Keratinocyte (primary cell): Measurements from ENCODE around the gene PLCG2.

Experiments used
- EZH2 ChIP-seq: IDR thresholded peaks from one replicate; pipeline ENCODE4 v1.6.1; 2012; ENCODE audit warnings: inconsistent platforms, mild to moderate bottlenecking, low read length, moderate library complexity
- TF ChIP-seq, protein P1 (sequence below), 3 experiments: IDR thresholded peaks in 1 of 3; conservative IDR thresholded peaks in 1 of 3; optimal IDR thresholded peaks in 1 of 3; 2 replicates in 2 of 3; 3 replicates in 1 of 3; pipeline versions ENCODE3 to v1.5.1; 2011; ENCODE audit warnings: low read length in 3 of 3, mild to moderate bottlenecking in 3 of 3, moderate library complexity in 2 of 3, control low read depth in 1 of 3, inconsistent platforms in 1 of 3; ENCODE audit not compliant: insufficient read depth in 2 of 3; ENCODE audit errors: extremely low read depth in 1 of 3

DNA sequence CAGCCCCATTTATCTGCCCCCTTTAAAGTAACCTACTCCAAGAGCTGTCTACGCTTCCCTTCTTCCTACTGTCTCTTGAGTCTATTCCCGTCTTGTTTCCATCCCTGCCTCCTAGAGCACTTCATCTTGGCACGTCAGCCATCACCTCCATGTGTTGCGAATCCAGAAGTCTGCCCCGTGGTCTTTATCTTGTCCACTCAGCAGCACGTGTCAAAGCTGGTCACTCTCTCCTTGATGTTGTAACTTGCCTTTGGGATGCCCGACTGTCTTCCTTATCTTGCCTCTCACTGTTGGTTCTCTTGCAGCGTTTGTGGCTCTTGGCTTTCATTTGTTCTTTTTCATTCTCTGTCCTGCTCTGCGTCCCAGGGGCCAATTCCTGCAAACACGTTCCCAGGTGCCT lies 99.4 kb downstream of the PLCG2 start:
- TF ChIP-seq, protein P1, sequence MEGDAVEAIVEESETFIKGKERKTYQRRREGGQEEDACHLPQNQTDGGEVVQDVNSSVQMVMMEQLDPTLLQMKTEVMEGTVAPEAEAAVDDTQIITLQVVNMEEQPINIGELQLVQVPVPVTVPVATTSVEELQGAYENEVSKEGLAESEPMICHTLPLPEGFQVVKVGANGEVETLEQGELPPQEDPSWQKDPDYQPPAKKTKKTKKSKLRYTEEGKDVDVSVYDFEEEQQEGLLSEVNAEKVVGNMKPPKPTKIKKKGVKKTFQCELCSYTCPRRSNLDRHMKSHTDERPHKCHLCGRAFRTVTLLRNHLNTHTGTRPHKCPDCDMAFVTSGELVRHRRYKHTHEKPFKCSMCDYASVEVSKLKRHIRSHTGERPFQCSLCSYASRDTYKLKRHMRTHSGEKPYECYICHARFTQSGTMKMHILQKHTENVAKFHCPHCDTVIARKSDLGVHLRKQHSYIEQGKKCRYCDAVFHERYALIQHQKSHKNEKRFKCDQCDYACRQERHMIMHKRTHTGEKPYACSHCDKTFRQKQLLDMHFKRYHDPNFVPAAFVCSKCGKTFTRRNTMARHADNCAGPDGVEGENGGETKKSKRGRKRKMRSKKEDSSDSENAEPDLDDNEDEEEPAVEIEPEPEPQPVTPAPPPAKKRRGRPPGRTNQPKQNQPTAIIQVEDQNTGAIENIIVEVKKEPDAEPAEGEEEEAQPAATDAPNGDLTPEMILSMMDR (optimal IDR thresholded peaks at IDR 0.05 in 1 of 3, IDR thresholded peaks at IDR 0.05 in 1 of 3, conservative IDR thresholded peaks at IDR 0.05 in 1 of 3; ENCODE audit: extremely low read depth in 1 of 3, insufficient read depth in 2 of 3, low read length in 3 of 3) = no peak
- TF ChIP-seq EZH2 = no peak
